Measurements from ENCODE around the gene CDC27.
"Not testable (repeated sequence)": the region's sequence is repeated elsewhere in the genome, so short reads cannot be mapped to it uniquely, and the experiment has no call there.

The CDC27 gene

DNA sequence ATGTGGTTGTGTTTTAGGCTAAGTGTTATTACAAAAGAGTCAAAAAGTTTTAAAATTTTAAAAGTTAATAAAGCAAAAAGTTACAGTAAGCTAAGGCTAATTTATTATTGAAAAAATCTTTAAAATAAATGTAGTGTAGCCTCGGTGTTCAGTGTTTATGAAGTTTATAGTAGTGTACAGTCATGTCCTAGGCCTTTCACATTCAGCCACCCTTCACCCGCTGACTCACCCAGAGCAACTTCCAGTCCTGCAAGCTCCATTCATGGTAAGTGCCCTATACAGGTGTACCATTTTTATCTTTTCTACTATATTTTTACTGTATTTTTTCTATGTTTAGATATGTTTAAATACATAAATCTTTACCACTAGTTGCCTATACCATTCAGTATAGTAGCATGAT is 111.5 kb downstream of the CDC27 start:
- WGBS (ENCODE audit: extremely low coverage, insufficient coverage, low lambda C conversion rate), result no CpG with 5 or more reads among the region's 2 CpGs

DNA sequence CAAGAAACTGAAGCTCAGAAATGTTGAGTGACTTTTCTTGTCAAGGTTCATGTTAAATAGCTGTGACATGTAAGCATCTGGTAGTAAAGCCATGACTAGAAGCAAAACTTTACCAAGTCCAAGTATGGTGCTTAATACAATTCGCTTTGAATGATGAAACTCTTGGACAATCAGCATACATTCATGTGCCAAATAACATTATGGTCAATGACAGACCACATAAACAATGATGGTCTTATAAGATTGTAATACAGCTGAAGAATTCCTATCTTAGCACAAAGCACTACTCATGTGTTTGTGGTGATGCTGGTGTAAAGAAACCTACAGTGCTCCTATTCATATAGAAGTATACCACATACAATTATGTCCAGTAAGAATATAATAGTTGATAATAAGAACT is 112.9 kb downstream of the CDC27 start:
- Histone ChIP-seq H3K4me2 (ENCODE audit: low read length) (no peak overlapping the region), H3K36me3 (ENCODE audit: control insufficient read depth, insufficient read depth, low read length) (no peaks in the 10 kb centered on the region), H3K79me2 (ENCODE audit: control insufficient read depth, insufficient read depth, low read length) (no peaks in the 10 kb centered on the region), H2AK5ac (ENCODE audit: low read length) (no peak overlapping the region), H3K27ac (ENCODE audit: low read depth, low read length) (no peak overlapping the region), H3K9ac (ENCODE audit: low read length) (no peak overlapping the region), H3K56ac (ENCODE audit: low read length) (no peak overlapping the region), H2BK15ac (replicated peaks; ENCODE audit: low read depth) (no peak overlapping the region), H3K4me3 (ENCODE audit: low read length) (no peak overlapping the region), H3K79me1 (ENCODE audit: low read length) (no peaks in the 10 kb centered on the region), H3K23ac (ENCODE audit: low read length) (no peak overlapping the region), H4K8ac (ENCODE audit: low read depth, low read length) (no peak overlapping the region), H3K18ac (ENCODE audit: low read length) (no peak overlapping the region), H2BK5ac (ENCODE audit: low read length) (no peak overlapping the region), H2BK120ac (ENCODE audit: low read depth, low read length) (no peak overlapping the region), H4K5ac (ENCODE audit: low read length) (no peak overlapping the region), H3K4me1 (ENCODE audit: control insufficient read depth, low read depth, low read length) (no peaks in the 10 kb centered on the region), H3K27me3 (ENCODE audit: insufficient read depth, low read length, poor library complexity) (no peaks in the 10 kb centered on the region), H3K4ac (ENCODE audit: low read depth, low read length) (no peak overlapping the region)
- WGBS (ENCODE audit: extremely low coverage, insufficient coverage, low lambda C conversion rate), result no CpG with 5 or more reads among the region's 1 CpG
- DNase-seq, result no peak

More for the DNA sequence above, 111.5 kb downstream of the CDC27 start:
- Histone ChIP-seq H2BK5ac (ENCODE audit: low read length) (no peak overlapping the region), H3K4me3 (ENCODE audit: low read length) (no peak overlapping the region), H3K4me2 (ENCODE audit: low read length) (no peak overlapping the region), H3K4me1 (ENCODE audit: control insufficient read depth, low read depth, low read length) (no peaks in the 10 kb centered on the region), H3K56ac (ENCODE audit: low read length) (no peak overlapping the region), H2BK120ac (ENCODE audit: low read depth, low read length) (no peak overlapping the region), H3K27me3 (ENCODE audit: insufficient read depth, low read length, poor library complexity) (no peaks in the 10 kb centered on the region), H3K9ac (ENCODE audit: low read length) (no peak overlapping the region), H4K8ac (ENCODE audit: low read depth, low read length) (no peak overlapping the region), H2AK5ac (ENCODE audit: low read length) (no peak overlapping the region), H3K18ac (ENCODE audit: low read length) (no peak overlapping the region), H3K79me1 (ENCODE audit: low read length) (no peaks in the 10 kb centered on the region), H3K4ac (ENCODE audit: low read depth, low read length) (no peak overlapping the region), H3K36me3 (ENCODE audit: control insufficient read depth, insufficient read depth, low read length) (no peaks in the 10 kb centered on the region), H2BK15ac (replicated peaks; ENCODE audit: low read depth) (no peak overlapping the region), H3K23ac (ENCODE audit: low read length) (no peak overlapping the region), H3K79me2 (ENCODE audit: control insufficient read depth, insufficient read depth, low read length) (no peaks in the 10 kb centered on the region), H3K27ac (ENCODE audit: low read depth, low read length) (no peak overlapping the region), H4K5ac (ENCODE audit: low read length) (no peak overlapping the region)
- no peak for DNase-seq

DNA sequence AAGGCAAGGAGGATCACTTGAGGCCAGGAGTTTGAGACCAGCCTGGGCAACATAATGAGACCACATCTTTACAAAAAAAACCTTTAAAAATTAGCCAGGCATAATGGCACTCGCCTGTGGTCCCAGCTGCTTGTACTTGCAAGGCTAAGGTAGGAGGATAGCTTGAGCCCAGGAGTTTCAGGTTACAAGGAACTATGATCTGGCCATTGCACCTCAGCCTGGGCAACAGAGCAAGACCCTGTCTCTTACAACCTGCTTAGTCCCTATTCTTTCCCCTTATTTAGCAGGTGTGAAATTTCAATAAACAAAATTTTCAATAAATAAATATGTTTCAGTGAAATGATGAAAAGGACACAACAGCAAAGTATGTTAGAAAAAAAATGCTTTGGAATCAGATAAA is 114.7 kb downstream of the CDC27 start:
- not testable (repeated sequence) for DNase-seq; H3K27me3 ChIP-seq (ENCODE audit: insufficient read depth, low read length, poor library complexity); H3K27ac ChIP-seq (ENCODE audit: low read depth, low read length); H3K4me2 ChIP-seq (ENCODE audit: low read length); H3K4me3 ChIP-seq (ENCODE audit: low read length); H3K23ac ChIP-seq (ENCODE audit: low read length); H3K4ac ChIP-seq (ENCODE audit: low read depth, low read length); H2BK120ac ChIP-seq (ENCODE audit: low read depth, low read length); H3K9ac ChIP-seq (ENCODE audit: low read length); H3K4me1 ChIP-seq (ENCODE audit: control insufficient read depth, low read depth, low read length); H3K79me2 ChIP-seq (ENCODE audit: control insufficient read depth, insufficient read depth, low read length); H3K56ac ChIP-seq (ENCODE audit: low read length); H3K36me3 ChIP-seq (ENCODE audit: control insufficient read depth, insufficient read depth, low read length); H4K8ac ChIP-seq (ENCODE audit: low read depth, low read length); H3K18ac ChIP-seq (ENCODE audit: low read length); H2BK15ac ChIP-seq (replicated peaks; ENCODE audit: low read depth); H3K79me1 ChIP-seq (ENCODE audit: low read length); H4K5ac ChIP-seq (ENCODE audit: low read length); H2AK5ac ChIP-seq (ENCODE audit: low read length); H2BK5ac ChIP-seq (ENCODE audit: low read length)
- no CpG with 5 or more reads among the region's 1 CpG for WGBS (ENCODE audit: extremely low coverage, insufficient coverage, low lambda C conversion rate)

DNA sequence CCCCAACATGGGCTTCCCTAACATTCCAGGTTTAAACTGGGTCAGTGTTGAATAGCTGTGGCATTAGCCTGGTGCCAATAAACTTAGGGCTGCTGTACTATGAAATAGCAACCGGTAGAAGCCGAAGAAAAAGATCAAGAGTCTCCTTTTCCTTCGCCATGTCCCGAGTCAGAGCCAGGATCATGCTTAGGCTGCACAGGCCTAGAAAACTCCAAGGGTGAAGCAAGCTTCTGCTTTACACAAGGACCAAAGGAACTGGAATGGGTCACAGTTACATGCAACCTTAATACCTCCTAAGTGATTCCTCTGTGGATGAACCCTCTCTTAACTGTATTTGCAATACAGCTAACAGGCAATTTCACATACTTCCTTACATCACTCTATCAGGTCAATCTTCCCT is 115.5 kb downstream of the CDC27 start:
- H3K27ac ChIP-seq (ENCODE audit: low read depth, low read length); H3K4ac ChIP-seq (ENCODE audit: low read depth, low read length); H3K36me3 ChIP-seq (ENCODE audit: control insufficient read depth, insufficient read depth, low read length); H3K56ac ChIP-seq (ENCODE audit: low read length); H3K79me1 ChIP-seq (ENCODE audit: low read length); H3K18ac ChIP-seq (ENCODE audit: low read length); H3K4me1 ChIP-seq (ENCODE audit: control insufficient read depth, low read depth, low read length); H2BK5ac ChIP-seq (ENCODE audit: low read length); H4K8ac ChIP-seq (ENCODE audit: low read depth, low read length); DNase-seq; H4K5ac ChIP-seq (ENCODE audit: low read length); H2BK120ac ChIP-seq (ENCODE audit: low read depth, low read length); H2AK5ac ChIP-seq (ENCODE audit: low read length); H3K4me3 ChIP-seq (ENCODE audit: low read length); H2BK15ac ChIP-seq (replicated peaks; ENCODE audit: low read depth); H3K23ac ChIP-seq (ENCODE audit: low read length); H3K9ac ChIP-seq (ENCODE audit: low read length); H3K79me2 ChIP-seq (ENCODE audit: control insufficient read depth, insufficient read depth, low read length); H3K4me2 ChIP-seq (ENCODE audit: low read length); H3K27me3 ChIP-seq (ENCODE audit: insufficient read depth, low read length, poor library complexity): not testable (repeated sequence)
- WGBS (ENCODE audit: extremely low coverage, insufficient coverage, low lambda C conversion rate), result no CpG with 5 or more reads among the region's 4 CpGs

DNA sequence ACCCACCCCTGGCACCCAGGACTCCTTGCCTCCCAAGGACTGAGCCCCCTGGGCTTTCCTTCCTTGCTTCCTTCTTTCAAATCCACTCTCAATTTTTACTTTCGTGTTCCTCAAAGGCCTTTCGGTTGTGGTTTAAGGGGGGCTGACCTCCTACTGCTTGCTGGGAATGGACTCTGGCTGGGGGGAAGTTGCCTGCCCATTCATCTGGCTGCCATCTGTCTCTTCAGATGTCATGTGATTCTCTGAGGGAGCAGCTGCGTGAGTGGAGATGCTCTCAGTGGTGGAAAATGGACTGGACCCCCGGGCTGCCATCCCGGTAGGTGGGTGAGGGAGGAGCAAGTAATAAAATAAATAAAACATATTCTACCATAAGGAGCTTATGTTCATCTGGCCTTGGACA is 116.2 kb downstream of the CDC27 start:
- Histone ChIP-seq H3K27me3 (ENCODE audit: insufficient read depth, low read length, poor library complexity) (no peaks in the 10 kb centered on the region), H2BK5ac (ENCODE audit: low read length) (no peak overlapping the region), H3K4me3 (ENCODE audit: low read length) (no peak overlapping the region), H3K4me1 (ENCODE audit: control insufficient read depth, low read depth, low read length) (no peaks in the 10 kb centered on the region), H3K9ac (ENCODE audit: low read length) (no peak overlapping the region), H3K27ac (ENCODE audit: low read depth, low read length) (no peak overlapping the region), H3K18ac (ENCODE audit: low read length) (no peak overlapping the region), H4K8ac (ENCODE audit: low read depth, low read length) (no peak overlapping the region), H2AK5ac (ENCODE audit: low read length) (no peak overlapping the region), H4K5ac (ENCODE audit: low read length) (no peak overlapping the region), H3K4me2 (ENCODE audit: low read length) (no peak overlapping the region), H2BK15ac (replicated peaks; ENCODE audit: low read depth) (no peak overlapping the region), H3K79me2 (ENCODE audit: control insufficient read depth, insufficient read depth, low read length) (no peaks in the 10 kb centered on the region), H2BK120ac (ENCODE audit: low read depth, low read length) (no peak overlapping the region), H3K4ac (ENCODE audit: low read depth, low read length) (no peak overlapping the region), H3K23ac (ENCODE audit: low read length) (no peak overlapping the region), H3K79me1 (ENCODE audit: low read length) (no peaks in the 10 kb centered on the region), H3K36me3 (ENCODE audit: control insufficient read depth, insufficient read depth, low read length) (no peaks in the 10 kb centered on the region), H3K56ac (ENCODE audit: low read length) (no peak overlapping the region)
- no peak for DNase-seq
- no CpG with 5 or more reads among the region's 5 CpGs for WGBS (ENCODE audit: extremely low coverage, insufficient coverage, low lambda C conversion rate)

DNA sequence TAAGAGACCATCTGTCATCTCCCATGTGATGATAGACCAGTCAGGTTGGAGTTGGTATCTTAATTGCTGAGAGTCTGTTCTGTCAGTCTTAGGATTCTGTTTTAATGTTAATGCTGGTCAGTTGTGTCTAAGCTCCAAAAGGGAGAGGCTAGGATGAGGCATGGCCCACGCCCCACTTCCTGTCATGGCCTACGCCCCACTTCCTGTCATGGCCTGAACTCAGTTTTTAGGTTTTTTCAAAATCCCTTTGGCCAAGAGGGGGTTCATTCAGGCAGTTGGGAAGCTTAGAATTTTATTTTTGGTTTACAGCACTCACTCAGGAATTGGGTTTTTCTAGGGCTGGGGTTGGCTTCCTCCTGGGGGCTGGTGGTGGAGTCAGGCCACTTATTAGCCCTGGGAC is 117.9 kb downstream of the CDC27 start:
- no CpG with 5 or more reads among the region's 2 CpGs for WGBS (ENCODE audit: extremely low coverage, insufficient coverage, low lambda C conversion rate)
- not testable (repeated sequence) for H2AK5ac ChIP-seq (ENCODE audit: low read length); H3K79me2 ChIP-seq (ENCODE audit: control insufficient read depth, insufficient read depth, low read length); H3K4me2 ChIP-seq (ENCODE audit: low read length); H3K4ac ChIP-seq (ENCODE audit: low read depth, low read length); H3K79me1 ChIP-seq (ENCODE audit: low read length); H3K18ac ChIP-seq (ENCODE audit: low read length); H4K8ac ChIP-seq (ENCODE audit: low read depth, low read length); H3K9ac ChIP-seq (ENCODE audit: low read length); H2BK15ac ChIP-seq (replicated peaks; ENCODE audit: low read depth); H2BK5ac ChIP-seq (ENCODE audit: low read length); H3K36me3 ChIP-seq (ENCODE audit: control insufficient read depth, insufficient read depth, low read length); H3K27me3 ChIP-seq (ENCODE audit: insufficient read depth, low read length, poor library complexity); H3K56ac ChIP-seq (ENCODE audit: low read length); H2BK120ac ChIP-seq (ENCODE audit: low read depth, low read length); H3K4me1 ChIP-seq (ENCODE audit: control insufficient read depth, low read depth, low read length); H3K4me3 ChIP-seq (ENCODE audit: low read length); H3K27ac ChIP-seq (ENCODE audit: low read depth, low read length); H4K5ac ChIP-seq (ENCODE audit: low read length); H3K23ac ChIP-seq (ENCODE audit: low read length)
- peak; percentile 28 for DNase-seq

All from mesendoderm (in vitro differentiated cells).